HepG2 (cell line): ENCODE measurements around the gene PIKFYVE. TPM values are rescaled to one million over a fixed set of nuclear protein-coding genes. Genes with fewer than 3 reads are reported as not detected.

ENCODE experiments used
- AGO2 ChIP-seq: fragments of 200-400 bp; formaldehyde crosslinking; optimal IDR thresholded peaks from 2 replicates; pipeline ENCODE3; 2017; ENCODE audit warnings: mild to moderate bottlenecking, low read depth, low read length, moderate library complexity
- ATRX ChIP-seq: sonication (generic); formaldehyde crosslinking; IDR thresholded peaks from 2 replicates; pipeline ENCODE4 v1.4.0; 2020; ENCODE audit warnings: missing genetic modification reagents, borderline replicate concordance
- BCL3 ChIP-seq: sonication (generic); formaldehyde crosslinking; IDR thresholded peaks from 2 replicates; pipeline ENCODE4 v1.5.1; 2020; ENCODE audit warnings: mild to moderate bottlenecking, missing genetic modification reagents, moderate library complexity
- DNMT1 ChIP-seq: sonication (generic); formaldehyde crosslinking; IDR thresholded peaks from 2 replicates; pipeline ENCODE4 v1.5.1; 2020; ENCODE audit warnings: mild to moderate bottlenecking, missing genetic modification reagents
- HNRNPH1 ChIP-seq: fragments of 200-400 bp; formaldehyde crosslinking; optimal IDR thresholded peaks from 2 replicates; pipeline ENCODE3; 2017; ENCODE audit warnings: mild to moderate bottlenecking, low read depth, low read length
- JDP2 ChIP-seq: sonication (generic); formaldehyde crosslinking; IDR thresholded peaks from 2 replicates; pipeline ENCODE4 v1.8.1; 2022; ENCODE audit warnings: missing genetic modification reagents, borderline replicate concordance
- MED8 ChIP-seq: sonication (generic); formaldehyde crosslinking; IDR thresholded peaks from 2 replicates; pipeline ENCODE4 v1.8.1; 2023; ENCODE audit warnings: mild to moderate bottlenecking, missing genetic modification reagents; ENCODE audit not compliant: insufficient replicate concordance
- NFATC3 ChIP-seq: sonication (generic); formaldehyde crosslinking; IDR thresholded peaks from 2 replicates; pipeline ENCODE4 v1.5.1; 2020; ENCODE audit warnings: mild to moderate bottlenecking, missing genetic modification reagents
- PREB ChIP-seq: sonication (generic); formaldehyde crosslinking; IDR thresholded peaks from 2 replicates; pipeline ENCODE4 v1.4.0; 2020; ENCODE audit warnings: missing genetic modification reagents
- SALL2 ChIP-seq: sonication (generic); formaldehyde crosslinking; IDR thresholded peaks from 2 replicates; pipeline ENCODE4 v1.8.1; 2023; ENCODE audit warnings: mild to moderate bottlenecking, missing genetic modification reagents, inconsistent platforms
- SRY ChIP-seq: sonication (generic); formaldehyde crosslinking; IDR thresholded peaks from 2 replicates; pipeline ENCODE4 v1.8.0; 2022; ENCODE audit warnings: mild to moderate bottlenecking, missing genetic modification reagents
- TFAP4 ChIP-seq: sonication (generic); IDR thresholded peaks from 2 replicates; pipeline ENCODE4 v1.6.1; 2016; ENCODE audit warnings: low read depth, borderline replicate concordance
- UBTF ChIP-seq: sonication (generic); formaldehyde crosslinking; IDR thresholded peaks from 2 replicates; pipeline ENCODE4 v1.4.0; 2020; ENCODE audit warnings: mild to moderate bottlenecking, missing genetic modification reagents
- ZFP90 ChIP-seq: sonication (generic); formaldehyde crosslinking; IDR thresholded peaks from 2 replicates; pipeline ENCODE4 v1.8.0; 2022; ENCODE audit warnings: missing genetic modification reagents, mild to moderate bottlenecking, inconsistent platforms, borderline replicate concordance
- ZMAT3 ChIP-seq: sonication (generic); formaldehyde crosslinking; conservative IDR thresholded peaks from 2 replicates; pipeline ENCODE4 v1.7.0; 2021; ENCODE audit warnings: missing genetic modification reagents
- ZNF484 ChIP-seq: sonication (generic); formaldehyde crosslinking; IDR thresholded peaks from 2 replicates; pipeline ENCODE4 v1.5.1; 2020; ENCODE audit warnings: mild to moderate bottlenecking, low read depth, missing genetic modification reagents, borderline replicate concordance
- ZNF503 ChIP-seq: sonication (generic); formaldehyde crosslinking; IDR thresholded peaks from 2 replicates; pipeline ENCODE4 v1.4.0; 2020; ENCODE audit warnings: missing genetic modification reagents
- ZNF562 ChIP-seq: sonication (generic); formaldehyde crosslinking; IDR thresholded peaks from 2 replicates; pipeline ENCODE4 v1.8.0; 2022; ENCODE audit warnings: missing genetic modification reagents, borderline replicate concordance
- ZNF605 ChIP-seq: sonication (generic); formaldehyde crosslinking; IDR thresholded peaks from 2 replicates; pipeline ENCODE4 v1.8.0; 2022; ENCODE audit warnings: mild to moderate bottlenecking, missing genetic modification reagents
- ZNF660 ChIP-seq: sonication (generic); formaldehyde crosslinking; IDR thresholded peaks from 2 replicates; pipeline ENCODE4 v1.5.1; 2020; ENCODE audit warnings: mild to moderate bottlenecking, low read depth, missing genetic modification reagents, borderline replicate concordance
- ZNF883 ChIP-seq: sonication (generic); formaldehyde crosslinking; IDR thresholded peaks from 2 replicates; pipeline ENCODE4 v1.5.1; 2020; ENCODE audit warnings: mild to moderate bottlenecking, missing genetic modification reagents; ENCODE audit errors: not compliant biosample characterization
- polyA plus RNA-seq, 8 experiments: library from polyadenylated mRNA; depleted of rRNA in 3 of 8; stranded (reverse) in 7 of 8; unstranded in 1 of 8; fragments of >200 nt; fragmentation: Illumina TruSeq in 4 of 8; extraction: Trizol in 4 of 8; gene quantifications; 2 replicates each; pipeline versions ENCODE4 v1.2.1 to v1.2.3, GENCODE V29; 2011 to 2016; ENCODE audit warnings: low read depth in 4 of 8, missing spikeins in 1 of 8, mixed read lengths in 1 of 8; ENCODE audit not compliant: insufficient read depth in 1 of 8
- total RNA-seq, 5 experiments: library from RNA; depleted of rRNA; stranded (reverse); fragments of >200 nt; fragmentation: Illumina TruSeq; extraction: Trizol; gene quantifications; 2 replicates each; pipeline ENCODE4 v1.2.3, GENCODE V29; 2016; ENCODE audit warnings: low read depth in 1 of 5

PIKFYVE gene
- total and polyA plus RNA-seq, 2 of the 13 experiments (the other 11 are each of a cell fraction or from before 2014, with no cell fraction given) = 20.2 to 21.7 TPM

GRCh38 chr2:208254118-208254870 is 11.8 kb upstream of the PIKFYVE start (continued):
- no peak; the same call in 1 of the 2 replicates for TF ChIP-seq DNMT1 (CRISPR knock-in tag)
- peak; percentile 30 for TF ChIP-seq ZNF883
- TF ChIP-seq ZNF503 (CRISPR knock-in tag) = peak; percentile 92
- no peak for TF ChIP-seq ZNF660 (CRISPR knock-in tag)
- TF ChIP-seq HNRNPH1 = no peak
- TF ChIP-seq TFAP4 = peak; percentile 43; the same call in 1 of the 2 replicates
- peak; percentile 74; the same call in 1 of the 2 replicates for TF ChIP-seq ZNF605 (CRISPR knock-in tag)
- TF ChIP-seq UBTF (CRISPR knock-in tag) = peak; percentile 81
- no peak; the same call in 1 of the 2 replicates for TF ChIP-seq NFATC3 (CRISPR knock-in tag)
- TF ChIP-seq ZNF484 (CRISPR knock-in tag) = no peak
- TF ChIP-seq JDP2 = no peak; the same call in 1 of the 2 replicates
- peak; percentile 74 for TF ChIP-seq ZMAT3 (CRISPR knock-in tag)
- peak; percentile 77 for TF ChIP-seq AGO2
- peak; percentile 44 for TF ChIP-seq MED8 (CRISPR knock-in tag)
- peak; percentile 42; the same call in 1 of the 2 replicates for TF ChIP-seq SALL2 (CRISPR knock-in tag)
- TF ChIP-seq PREB (CRISPR knock-in tag) = no peak
- TF ChIP-seq ZNF562 (CRISPR knock-in tag) = no peak
- no peak for TF ChIP-seq ATRX (CRISPR knock-in tag)
- no peak for TF ChIP-seq SRY (CRISPR knock-in tag)
- TF ChIP-seq ZFP90 (CRISPR knock-in tag) = peak; percentile 88
- TF ChIP-seq BCL3 (CRISPR knock-in tag) = peak; percentile 28; the same call in 1 of the 2 replicates
